Measurements from ENCODE around the gene MVB12A.

The MVB12A gene

GRCh38 chr19:17419621-17420474 is at the start of gene MVB12A:
Gene MVB12A (plus strand): TSS chr19:17420047. CDS start chr19:17420136, 89 bp downstream.
- H3K4me3 Mint-ChIP-seq: peak within 1 kb of the TSS; percentile 96

DNA sequence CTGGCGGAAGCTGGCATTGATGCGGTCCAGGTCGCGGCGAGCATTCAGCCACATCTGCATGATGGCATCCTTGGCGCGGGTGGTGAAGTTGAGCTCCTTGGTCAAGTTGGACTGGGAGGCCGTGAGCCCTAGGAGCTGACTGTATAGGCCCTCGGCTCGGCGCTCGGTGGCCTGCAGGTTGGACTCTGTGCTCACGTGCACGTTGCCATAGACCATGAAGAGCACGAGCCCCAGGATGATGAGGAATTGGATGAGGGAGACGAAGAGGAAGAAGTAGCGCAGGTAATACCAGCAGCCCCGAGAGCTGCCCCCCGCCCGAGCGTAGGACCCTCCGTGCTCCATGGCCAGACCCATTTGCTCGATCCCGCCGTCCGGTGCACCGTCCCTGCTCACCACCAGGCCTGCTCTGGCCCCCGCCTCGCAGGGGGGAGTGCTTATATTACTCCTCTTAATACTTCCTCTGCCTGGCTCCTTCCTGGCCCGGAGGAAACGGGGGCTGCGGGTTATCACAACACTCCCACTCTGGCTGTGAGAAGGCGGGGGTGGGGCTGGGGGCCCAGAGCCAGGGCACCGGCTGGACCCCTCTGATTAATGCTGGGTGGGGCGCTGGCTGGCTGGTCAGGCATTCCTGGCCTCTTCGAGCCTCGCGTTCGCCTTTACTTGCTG is 42.8 kb upstream of the MVB12A start, which contains the start of gene PLVAP:
Gene PLVAP, minus strand, starts transcription at position 408 of the 666 bp plus-strand sequence. Its CDS starts 54 bp downstream, at position 354.
- DNase-seq (ENCODE audit: low spot score): no peak
- H3K4me3 Mint-ChIP-seq: no peak within 1 kb of the TSS
- peaks cover under 1% of the 10 kb centered on the region for H3K4me1 Mint-ChIP-seq (ENCODE audit: low read depth)
- no peak within 1 kb of the TSS for H3K27ac Mint-ChIP-seq
- no peaks in the 10 kb centered on the region for H3K27me3 Mint-ChIP-seq (ENCODE audit: low read depth)
- H3K9me3 Mint-ChIP-seq: peaks cover 7% of the 10 kb centered on the region
- H3K36me3 Mint-ChIP-seq (ENCODE audit: low read depth): peaks cover 3% of the 10 kb centered on the region

More at GRCh38 chr19:17419621-17420474, at the start of gene MVB12A:
- H3K4me1 Mint-ChIP-seq (ENCODE audit: low read depth): peaks cover 13% of the 10 kb centered on the region
- peaks cover 14% of the 10 kb centered on the region for H3K36me3 Mint-ChIP-seq (ENCODE audit: low read depth)
- peak within 1 kb of the TSS; percentile 91 for H3K27ac Mint-ChIP-seq
- no peaks in the 10 kb centered on the region for H3K27me3 Mint-ChIP-seq (ENCODE audit: low read depth)
- H3K9me3 Mint-ChIP-seq: no peaks in the 10 kb centered on the region
- peak; percentile 96 for DNase-seq (ENCODE audit: low spot score)

GRCh38 chr19:17378271-17378670 is 41.6 kb upstream of the MVB12A start:
- H3K4me1 Mint-ChIP-seq (ENCODE audit: low read depth): peaks cover 6% of the 10 kb centered on the region
- DNase-seq (ENCODE audit: low spot score): no peak
- no peak overlapping the region for H3K27ac Mint-ChIP-seq
- no peaks in the 10 kb centered on the region for H3K27me3 Mint-ChIP-seq (ENCODE audit: low read depth)
- no peak overlapping the region for H3K4me3 Mint-ChIP-seq
- H3K9me3 Mint-ChIP-seq: peaks cover 7% of the 10 kb centered on the region
- H3K36me3 Mint-ChIP-seq (ENCODE audit: low read depth): peaks cover 3% of the 10 kb centered on the region

DNA sequence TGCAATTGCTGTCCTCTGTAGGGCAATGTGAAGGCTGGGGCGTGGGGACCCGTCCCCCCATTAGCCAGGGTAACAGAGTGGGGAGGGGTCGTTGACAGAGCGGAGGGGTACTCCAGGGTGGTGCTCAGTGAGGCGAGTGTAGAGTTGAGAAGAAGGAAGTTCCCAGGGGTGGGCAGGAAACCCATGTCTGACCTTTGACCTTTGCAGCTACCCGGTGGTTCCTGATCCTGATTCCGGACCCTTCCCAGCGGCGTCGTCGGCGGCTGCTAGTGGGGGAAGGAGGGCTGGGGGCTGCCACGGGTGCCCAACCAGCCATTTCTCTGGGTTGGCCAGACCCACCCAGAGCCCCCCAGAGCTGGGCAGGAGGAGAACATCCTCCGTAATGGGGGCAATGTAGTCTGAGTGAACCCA is 40.6 kb upstream of the MVB12A start:
- Mint-ChIP-seq H3K27ac (no peak overlapping the region), H3K4me3 (no peak overlapping the region), H3K9me3 (peaks cover 7% of the 10 kb centered on the region), H3K27me3 (ENCODE audit: low read depth) (no peaks in the 10 kb centered on the region), H3K36me3 (ENCODE audit: low read depth) (peaks cover 3% of the 10 kb centered on the region), H3K4me1 (ENCODE audit: low read depth) (peaks cover 6% of the 10 kb centered on the region)
- DNase-seq (ENCODE audit: low spot score): no peak

DNA sequence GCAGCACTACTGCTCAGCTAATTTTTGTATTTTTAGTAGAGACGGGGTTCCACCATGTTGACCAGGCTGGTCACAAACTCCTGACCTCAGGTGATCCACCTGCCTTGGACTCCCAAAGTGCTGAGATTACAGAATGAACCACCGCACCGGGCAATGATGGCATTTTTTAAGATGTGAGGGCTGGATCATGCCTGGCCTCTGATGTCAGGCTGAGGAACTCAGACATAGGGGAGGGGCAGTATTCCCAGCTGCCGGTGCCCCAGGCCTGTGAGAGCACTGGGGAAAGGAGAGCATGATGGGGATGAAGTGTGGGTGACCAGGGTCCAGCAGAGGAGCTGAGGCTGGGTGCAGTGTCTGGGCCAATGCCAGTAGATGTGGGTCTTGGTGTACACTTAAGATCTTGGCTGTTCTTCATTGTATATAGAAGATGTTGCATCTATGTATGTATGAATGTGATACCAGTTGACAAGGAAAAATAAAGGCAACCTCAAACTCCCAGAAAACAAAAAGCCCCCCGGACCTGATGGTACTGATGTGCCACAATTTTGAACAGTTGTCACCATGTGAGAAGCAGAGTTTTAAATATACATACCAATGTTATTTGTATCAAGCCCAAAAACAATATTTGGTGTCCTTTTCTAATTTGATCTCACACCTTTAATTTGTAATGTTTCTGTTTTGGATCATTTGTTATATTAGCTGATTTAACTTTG is 39.3 kb upstream of the MVB12A start:
- H3K36me3 Mint-ChIP-seq (ENCODE audit: low read depth): peaks cover 3% of the 10 kb centered on the region
- no peaks in the 10 kb centered on the region for H3K27me3 Mint-ChIP-seq (ENCODE audit: low read depth)
- DNase-seq (ENCODE audit: low spot score): no peak
- no peak overlapping the region for H3K27ac Mint-ChIP-seq
- H3K4me1 Mint-ChIP-seq (ENCODE audit: low read depth): peaks cover 6% of the 10 kb centered on the region
- H3K9me3 Mint-ChIP-seq: peaks cover 7% of the 10 kb centered on the region
- no peak overlapping the region for H3K4me3 Mint-ChIP-seq

DNA sequence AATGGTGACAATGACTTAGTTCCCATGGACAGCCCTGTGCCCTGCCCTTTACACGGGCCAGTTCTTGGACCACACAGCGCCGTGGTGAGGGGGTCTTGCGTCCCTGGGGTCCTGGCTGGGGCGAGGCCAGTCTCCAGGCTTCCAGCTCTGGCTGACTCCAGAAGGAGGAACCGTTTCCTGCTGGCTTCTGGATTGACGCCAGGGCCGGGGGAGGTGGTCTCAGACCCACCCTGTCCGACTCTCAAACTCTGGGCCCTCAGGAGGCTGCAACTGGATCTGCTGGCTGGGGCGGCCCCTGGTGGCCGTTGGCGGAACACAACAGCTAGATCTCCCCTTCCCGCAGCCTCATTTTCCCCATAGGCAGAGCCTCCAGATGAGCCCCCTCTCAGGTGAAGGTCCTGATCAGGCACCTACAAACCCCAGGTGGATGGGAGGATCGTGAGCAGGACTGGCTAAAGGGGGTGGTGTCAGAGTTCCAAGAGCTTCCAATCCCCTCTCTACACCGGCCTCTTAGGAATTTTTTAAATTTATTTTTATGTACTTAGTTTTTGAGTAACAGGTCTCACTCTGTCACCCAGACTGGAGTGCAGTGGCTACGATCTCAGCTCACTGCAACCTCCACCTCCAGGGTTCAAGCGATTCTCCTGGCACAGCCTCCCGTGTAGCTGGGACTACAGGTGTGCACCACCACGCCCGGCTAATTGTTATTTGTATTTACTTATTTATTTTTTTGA is 33.8 kb upstream of the MVB12A start:
- no peak overlapping the region for H3K4me3 Mint-ChIP-seq
- peaks cover 18% of the 10 kb centered on the region for H3K27me3 Mint-ChIP-seq (ENCODE audit: low read depth)
- H3K27ac Mint-ChIP-seq: no peak overlapping the region
- H3K4me1 Mint-ChIP-seq (ENCODE audit: low read depth): peaks cover 9% of the 10 kb centered on the region
- peak; percentile 50 for DNase-seq (ENCODE audit: low spot score)
- no peaks in the 10 kb centered on the region for H3K36me3 Mint-ChIP-seq (ENCODE audit: low read depth)
- peaks cover 4% of the 10 kb centered on the region for H3K9me3 Mint-ChIP-seq

DNA sequence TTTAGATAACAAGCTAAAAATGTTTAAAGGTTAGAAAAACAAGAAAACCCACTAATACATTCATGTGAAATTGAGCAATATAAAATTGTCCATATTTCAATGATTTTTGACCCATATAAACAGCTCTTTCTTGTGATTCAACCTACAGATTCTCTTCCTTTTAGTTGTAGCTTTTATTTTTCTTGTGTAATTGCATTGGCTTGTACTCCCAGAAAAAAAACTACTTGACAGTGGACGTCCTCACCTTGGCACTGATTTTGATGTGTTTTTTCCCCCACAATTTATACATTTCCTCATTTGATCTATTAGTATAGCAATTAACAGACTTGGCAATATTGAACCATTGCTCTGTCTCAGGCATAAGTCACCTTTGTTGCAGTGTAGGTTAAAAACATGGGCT is 30.6 kb upstream of the MVB12A start:
- Mint-ChIP-seq H3K27me3 (ENCODE audit: low read depth) (peaks cover 18% of the 10 kb centered on the region), H3K4me3 (no peak overlapping the region), H3K36me3 (ENCODE audit: low read depth) (no peaks in the 10 kb centered on the region), H3K4me1 (ENCODE audit: low read depth) (peaks cover 9% of the 10 kb centered on the region), H3K9me3 (peaks cover 4% of the 10 kb centered on the region), H3K27ac (no peak overlapping the region)
- DNase-seq (ENCODE audit: low spot score): no peak

DNA sequence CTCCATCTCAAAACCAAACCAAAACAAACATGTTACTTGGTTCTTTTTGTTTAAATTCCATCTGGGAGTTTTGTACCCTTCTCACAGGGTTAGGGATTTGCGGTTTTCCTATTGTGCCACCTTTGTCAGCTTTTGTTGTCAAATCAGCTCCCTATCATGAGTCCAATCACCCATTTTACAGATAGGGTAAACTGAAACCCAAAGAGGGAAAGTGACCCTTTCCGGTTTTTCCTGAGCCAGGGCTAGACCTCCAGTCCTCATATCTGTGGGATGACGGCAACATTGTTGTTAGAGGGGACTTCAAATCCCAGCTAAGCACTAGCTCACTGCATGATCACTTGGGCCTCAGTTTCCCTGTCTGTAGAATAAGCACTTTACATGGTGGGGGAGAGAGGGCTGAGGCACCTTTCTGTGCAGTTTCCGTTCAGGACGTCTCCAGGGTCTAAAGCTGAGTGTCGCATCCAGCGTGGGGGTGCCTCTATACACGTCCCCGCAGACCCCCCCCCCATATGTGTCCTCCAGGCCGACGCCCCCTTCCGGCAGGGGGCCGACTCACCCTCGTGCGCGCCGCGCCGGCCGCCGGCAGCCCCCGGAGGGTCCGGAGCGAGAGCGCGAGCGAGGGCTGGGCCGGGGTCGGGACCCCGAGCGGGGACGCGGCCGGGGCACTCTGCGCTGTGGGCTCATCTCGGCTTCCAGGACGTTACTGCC is 29.7 kb upstream of the MVB12A start:
- Mint-ChIP-seq H3K4me1 (ENCODE audit: low read depth) (peaks cover 13% of the 10 kb centered on the region), H3K36me3 (ENCODE audit: low read depth) (peaks cover 2% of the 10 kb centered on the region), H3K27me3 (ENCODE audit: low read depth) (peaks cover 18% of the 10 kb centered on the region), H3K4me3 (peak overlapping the region; percentile 93), H3K9me3 (peaks cover 4% of the 10 kb centered on the region), H3K27ac (no peak overlapping the region)
- no peak for DNase-seq (ENCODE audit: low spot score)

DNA sequence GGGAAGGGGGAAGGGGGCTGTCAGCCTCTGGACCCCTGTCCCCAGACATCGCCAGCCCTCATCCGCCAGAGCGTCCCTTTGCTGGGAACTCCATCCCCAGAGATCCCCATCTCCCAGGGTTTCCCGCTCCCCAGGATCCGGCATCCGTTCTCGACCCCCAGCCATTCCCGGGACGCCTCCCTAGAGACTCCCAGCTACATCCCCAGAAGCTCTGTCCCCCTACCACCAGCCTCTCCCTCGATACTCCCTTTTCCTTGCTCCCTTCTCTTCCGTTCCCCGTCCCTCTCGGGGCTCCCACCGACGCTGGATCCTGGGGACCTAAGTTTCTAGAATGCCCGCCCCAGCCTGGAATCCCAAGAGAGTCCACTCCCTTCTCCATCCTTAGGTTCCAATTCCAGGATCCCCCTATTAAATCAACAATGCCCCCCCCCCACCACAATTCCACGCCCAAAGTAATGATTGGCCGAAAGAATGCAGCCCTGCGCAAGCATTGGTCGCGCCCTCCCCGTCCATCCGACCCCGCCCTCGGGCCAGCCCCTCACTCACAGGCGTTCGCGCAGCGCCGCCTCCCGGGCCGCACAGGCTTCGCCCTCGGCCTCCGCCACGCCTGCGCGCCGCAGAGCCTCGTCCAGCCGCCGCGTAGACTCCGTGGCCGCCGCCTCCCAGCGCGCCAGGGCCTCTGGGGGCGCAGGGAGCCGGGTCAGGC is 29.0 kb upstream of the MVB12A start:
- Mint-ChIP-seq H3K27me3 (ENCODE audit: low read depth) (peaks cover 18% of the 10 kb centered on the region), H3K4me3 (peak overlapping the region; percentile 93), H3K4me1 (ENCODE audit: low read depth) (peaks cover 17% of the 10 kb centered on the region), H3K27ac (peak overlapping the region; percentile 26), H3K36me3 (ENCODE audit: low read depth) (peaks cover 5% of the 10 kb centered on the region), H3K9me3 (peaks cover 4% of the 10 kb centered on the region)
- peak; percentile 92 for DNase-seq (ENCODE audit: low spot score)

GRCh38 chr19:17391371-17392151 is 28.3 kb upstream of the MVB12A start:
- H3K27me3 Mint-ChIP-seq (ENCODE audit: low read depth): peaks cover 18% of the 10 kb centered on the region
- peak overlapping the region; percentile 76 for H3K4me3 Mint-ChIP-seq
- DNase-seq (ENCODE audit: low spot score): no peak
- H3K4me1 Mint-ChIP-seq (ENCODE audit: low read depth): peaks cover 17% of the 10 kb centered on the region
- H3K36me3 Mint-ChIP-seq (ENCODE audit: low read depth): peaks cover 5% of the 10 kb centered on the region
- H3K9me3 Mint-ChIP-seq: peaks cover 4% of the 10 kb centered on the region
- H3K27ac Mint-ChIP-seq: peak overlapping the region; percentile 23

DNA sequence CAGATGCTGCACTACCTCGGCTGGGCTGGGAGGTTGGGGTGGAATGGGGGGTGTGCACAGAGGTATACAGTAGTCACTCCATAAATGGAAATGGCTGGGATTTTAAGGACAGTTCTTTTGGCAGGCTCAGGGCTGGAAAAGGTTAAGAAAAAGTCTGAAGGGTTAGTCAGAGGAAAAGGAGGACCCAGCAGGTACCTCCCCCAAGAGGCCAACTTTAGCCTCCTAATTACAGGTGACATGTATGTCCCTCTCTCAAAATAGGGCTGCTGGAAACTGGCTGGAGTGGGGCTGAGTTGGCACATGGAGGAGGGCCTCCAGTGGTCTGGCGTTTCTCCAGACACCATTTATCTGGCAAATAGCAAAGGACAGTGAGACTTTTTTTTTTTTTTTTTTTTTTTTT is 26.8 kb upstream of the MVB12A start:
- Mint-ChIP-seq H3K4me1 (ENCODE audit: low read depth) (peaks cover 17% of the 10 kb centered on the region), H3K4me3 (no peak overlapping the region), H3K9me3 (peaks cover 4% of the 10 kb centered on the region), H3K36me3 (ENCODE audit: low read depth) (peaks cover 7% of the 10 kb centered on the region), H3K27me3 (ENCODE audit: low read depth) (peaks cover 18% of the 10 kb centered on the region), H3K27ac (no peak overlapping the region)
- no peak for DNase-seq (ENCODE audit: low spot score)

- Mint-ChIP-seq H3K27me3 (ENCODE audit: low read depth) (peaks cover 14% of the 10 kb centered on the region), H3K27ac (peak within 1 kb of the TSS; percentile 65), H3K36me3 (ENCODE audit: low read depth) (peaks cover 9% of the 10 kb centered on the region), H3K4me3 (peak within 1 kb of the TSS; percentile 29), H3K9me3 (peaks cover 4% of the 10 kb centered on the region), H3K4me1 (ENCODE audit: low read depth) (peaks cover 17% of the 10 kb centered on the region)
- DNase-seq (ENCODE audit: low spot score): no peak
These were observed 25.9 kb upstream of the MVB12A start, which contains the start of gene CCDC194 for GRCh38 chr19:17393914-17394313. Gene CCDC194 (minus strand): TSS chr19:17394196. CDS start chr19:17394158, 38 bp downstream.

Measured in T-helper 2 cell treated with Interferon-gamma antibody and Interleukin-4, amounts not matched to agents 5 μg/mL and 100 μg/mL, for 36 hours (primary cell).